Measurements from ENCODE around the gene TMEM222. TPM values are rescaled to one million over a fixed set of nuclear protein-coding genes. Genes with fewer than 3 reads are reported as not detected.
"Not testable (repeated sequence)": the region's sequence is repeated elsewhere in the genome, so short reads cannot be mapped to it uniquely, and the experiment has no call there.

Gene TMEM222
- total RNA-seq, 1 donor from 2014 or later = 39.2 TPM

- no peak for DNase-seq (ENCODE audit: low spot score)
Observed at GRCh38 chr1:27377760-27378495, 56.0 kb downstream of the TMEM222 start.

GRCh38 chr1:27379564-27380122 lies 57.7 kb downstream of the TMEM222 start:
- DNase-seq (ENCODE audit: low spot score) = no peak

DNA sequence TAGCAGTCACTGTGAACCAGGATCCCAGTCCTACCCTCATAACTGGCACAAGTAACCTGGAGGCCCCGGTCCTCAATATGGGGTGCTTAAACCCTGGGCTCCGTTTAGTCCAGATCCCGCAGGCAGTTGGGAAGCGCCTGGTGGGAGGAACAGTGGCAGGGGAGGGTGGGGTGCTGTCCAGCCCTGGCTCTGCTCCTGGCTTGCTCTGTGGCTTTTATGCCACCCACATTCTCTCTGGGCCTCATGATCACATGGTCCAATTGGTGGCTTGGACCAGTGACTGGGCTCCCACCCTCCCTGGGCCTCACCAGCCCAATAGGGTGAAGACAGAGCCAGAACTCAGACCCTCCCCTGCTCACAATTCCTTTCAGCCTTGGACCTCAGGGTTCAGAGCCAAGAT lies 58.3 kb downstream of the TMEM222 start:
- no peak for DNase-seq (ENCODE audit: low spot score)

DNA sequence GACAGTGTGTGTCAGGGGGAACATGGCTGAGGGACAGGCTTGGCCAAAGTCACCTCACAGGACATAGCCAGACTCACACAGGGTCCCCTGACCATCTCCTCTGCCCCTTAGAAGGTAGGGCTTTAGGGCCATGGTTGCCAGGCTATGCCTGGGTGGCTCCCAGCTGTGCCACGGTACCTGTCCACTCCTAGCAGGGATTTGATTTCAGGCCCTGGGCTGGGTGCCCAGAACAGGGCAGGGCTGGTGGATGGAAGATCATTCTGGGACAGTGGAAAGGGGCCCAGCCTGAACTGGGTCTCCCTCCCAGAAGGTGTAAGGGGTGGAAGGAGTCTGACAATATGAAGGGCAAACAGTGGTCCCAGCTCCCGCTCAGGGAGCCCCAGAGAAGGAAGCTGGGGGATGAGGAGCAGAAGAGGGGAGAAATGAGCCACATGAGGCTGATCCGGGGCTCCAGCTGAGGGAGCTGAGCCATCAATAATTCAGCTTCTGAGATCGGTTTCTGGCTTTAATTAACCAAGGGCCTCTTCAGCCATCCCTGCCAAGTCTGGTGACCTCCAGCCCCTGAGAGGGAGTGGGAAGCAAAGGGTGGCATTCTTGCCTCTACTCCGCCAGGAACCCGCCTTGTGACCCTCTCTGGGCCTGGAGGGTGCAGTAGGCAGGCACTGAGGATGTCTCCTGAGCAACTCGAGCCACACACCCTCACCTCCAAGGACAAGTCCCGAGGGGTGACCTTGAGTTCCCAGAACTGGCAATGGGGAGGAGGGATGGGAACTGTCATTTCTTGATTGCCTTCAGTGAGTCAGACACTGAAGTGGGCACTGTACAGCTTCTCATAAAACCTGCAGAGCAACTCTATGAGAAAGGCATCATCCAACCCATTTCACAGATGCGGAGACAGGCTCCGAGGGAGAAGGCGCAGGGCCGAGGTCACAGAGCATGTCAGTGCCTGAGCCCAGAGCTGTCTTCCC lies 59.1 kb downstream of the TMEM222 start:
- DNase-seq (ENCODE audit: low spot score) = no peak

DNA sequence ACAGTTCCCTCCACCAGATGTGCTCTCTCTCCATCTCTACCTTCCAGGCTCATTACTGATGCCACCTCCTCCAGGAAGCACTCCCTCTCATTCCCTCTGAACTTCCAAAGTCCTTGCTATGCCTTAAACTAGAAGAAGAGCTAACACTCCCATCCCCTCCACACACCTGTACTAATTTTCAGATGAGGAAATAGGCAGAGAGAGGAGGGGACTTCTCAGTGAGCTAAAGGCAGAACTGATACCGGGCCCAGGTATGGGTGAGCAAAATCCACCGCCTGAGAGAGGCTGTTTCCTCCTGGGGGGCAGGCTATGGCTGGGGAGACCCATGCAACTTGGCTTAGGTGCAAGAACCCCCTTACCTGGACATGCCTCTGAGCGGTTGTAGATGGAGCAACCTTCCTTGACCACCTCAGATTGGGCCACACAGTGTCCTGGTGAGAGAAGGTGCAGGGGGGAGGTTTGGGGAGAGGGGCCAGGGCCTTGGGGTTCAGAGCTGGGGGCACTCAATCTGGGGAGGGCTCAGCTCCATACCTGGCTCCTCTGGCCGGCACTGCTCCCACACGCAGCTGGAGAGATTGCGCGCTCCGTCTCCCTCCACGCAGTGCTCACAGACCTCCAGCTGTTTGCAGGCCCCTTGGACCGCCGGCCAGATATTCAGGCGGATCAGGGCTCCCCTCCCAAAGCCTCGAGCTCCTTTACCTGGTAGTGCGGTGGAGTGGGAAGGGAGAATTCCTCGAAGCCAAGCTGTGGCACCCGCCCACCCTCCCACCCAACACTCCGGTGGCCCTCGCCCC lies 60.2 kb downstream of the TMEM222 start:
- DNase-seq (ENCODE audit: low spot score) = no peak

GRCh38 chr1:27383039-27383605 lies 61.2 kb downstream of the TMEM222 start, which contains the start of gene CD164L2:
TSS of gene CD164L2 (minus strand) at chr1:27383333. CDS start at chr1:27383239, 94 bp downstream.
- DNase-seq (ENCODE audit: low spot score) = no peak

GRCh38 chr1:27383661-27384060 lies 61.7 kb downstream of the TMEM222 start:
- no peak for DNase-seq (ENCODE audit: low spot score)

DNA sequence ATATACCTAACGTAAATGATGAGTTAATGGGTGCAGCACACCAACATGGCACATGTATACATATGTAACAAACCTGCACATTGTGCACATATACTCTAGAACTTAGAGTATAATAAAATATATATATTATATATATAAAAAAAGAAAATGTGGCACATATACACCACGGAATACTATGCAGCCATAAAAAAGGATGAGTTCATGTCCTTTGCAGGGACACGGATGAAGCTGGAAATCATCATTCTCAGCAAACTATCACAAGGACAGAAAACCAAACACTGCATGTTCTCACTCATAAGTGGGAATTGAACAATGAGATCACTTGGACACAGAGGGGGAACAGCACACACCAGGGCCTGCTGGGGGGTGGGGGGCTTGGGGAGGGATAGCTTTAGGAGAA lies 62.8 kb downstream of the TMEM222 start:
- DNase-seq (ENCODE audit: low spot score) = not testable (repeated sequence)

Other genes with a start within 250 kb of the TMEM222 start
- gene SLC9A1, start 167.0 kb upstream of the TMEM222 start, total RNA-seq = 24.4 TPM
- 29.2 TPM for gene WDTC1, start 87.5 kb upstream of the TMEM222 start, total RNA-seq
- 1.9 TPM for gene SYTL1, start 19.9 kb downstream of the TMEM222 start, total RNA-seq
- gene MAP3K6, start 44.8 kb downstream of the TMEM222 start, total RNA-seq = 95.0 TPM
- gene FCN3, start 52.7 kb downstream of the TMEM222 start, total RNA-seq = 51.9 TPM
- not detected for gene CD164L2, start 61.2 kb downstream of the TMEM222 start, total RNA-seq
- 0.51 TPM for gene GPR3, start 70.5 kb downstream of the TMEM222 start, total RNA-seq
- 156 TPM for gene WASF2, start 168.0 kb downstream of the TMEM222 start, total RNA-seq